ENCODE data around the gene TRIOBP. TPM values are rescaled to one million over a fixed set of nuclear protein-coding genes. Genes with fewer than 3 reads are reported as not detected.

TRIOBP gene
- total and polyA plus RNA-seq, 2 of the 13 experiments (the other 11 are each of a cell fraction or from before 2014, with no cell fraction given) = 6.1 to 15.4 TPM

GRCh38 chr22:37817705-37818408 is 121.0 kb downstream of the TRIOBP start (continued):
- TF ChIP-seq PRDM15 (CRISPR knock-in tag; IDR thresholded peaks at IDR 0.05) (no peak), ZNF317 (CRISPR knock-in tag; IDR thresholded peaks at IDR 0.05) (0 out of 2 replicates have a peak, but pooled peaks have one; percentile 31), JDP2 (CRISPR knock-in tag; IDR thresholded peaks at IDR 0.05; ENCODE audit: borderline replicate concordance) (no peak), SP2 (CRISPR knock-in tag; IDR thresholded peaks at IDR 0.05) (0 out of 2 replicates have a peak, but pooled peaks have one; percentile 34), ARID5B (CRISPR knock-in tag; IDR thresholded peaks at IDR 0.05) (peak; percentile 77), ZNF318 (CRISPR knock-in tag; IDR thresholded peaks at IDR 0.05) (no peak), KLF9 (CRISPR knock-in tag; IDR thresholded peaks at IDR 0.05; ENCODE audit: low read depth) (peak; percentile 53; the same call in 1 of the 2 replicates), ZNF124 (CRISPR knock-in tag; IDR thresholded peaks at IDR 0.05) (peak; percentile 28; the same call in 1 of the 2 replicates), CCDC6 (CRISPR knock-in tag; IDR thresholded peaks at IDR 0.05) (peak; percentile 78; the same call in 1 of the 2 replicates), ZBTB39 (CRISPR knock-in tag; IDR thresholded peaks at IDR 0.05) (peak; percentile 83; the same call in 1 of the 2 replicates)
